ENCODE data around the gene ZNF750.

- no peak for TF ChIP-seq POLR2AphosphoS5 (IDR thresholded peaks at IDR 0.05)
- no peak for TF ChIP-seq CTCF (IDR thresholded peaks at IDR 0.05)
- TF ChIP-seq POLR2A (IDR thresholded peaks at IDR 0.05): no peak
- TF ChIP-seq EP300 (IDR thresholded peaks at IDR 0.05): no peak
Measured at GRCh38 chr17:82880620-82881323, 41.0 kb upstream of the ZNF750 start.
